ENCODE measurements around the gene CHEK1.

Gene CHEK1

DNA sequence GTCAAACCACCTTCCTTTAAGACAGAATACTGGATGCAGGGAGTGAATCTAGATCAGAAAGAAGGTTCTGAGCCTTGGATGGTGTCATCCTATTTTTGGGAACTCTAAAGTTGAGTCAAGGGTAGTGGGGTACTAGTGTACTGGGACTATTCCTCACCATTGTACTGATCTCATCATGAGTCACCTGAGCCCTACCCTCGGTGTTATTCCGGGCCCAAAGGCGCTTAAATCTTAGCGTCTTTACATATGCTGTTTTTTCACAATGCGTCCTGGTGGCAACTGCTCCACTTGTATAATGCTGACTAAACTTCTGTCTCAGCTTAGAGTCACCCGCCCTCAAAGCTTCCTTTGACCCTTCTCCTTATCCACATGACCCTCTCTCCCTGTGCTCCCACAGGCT is 95.8 kb downstream of the CHEK1 start:
- TF ChIP-seq, protein P1, sequence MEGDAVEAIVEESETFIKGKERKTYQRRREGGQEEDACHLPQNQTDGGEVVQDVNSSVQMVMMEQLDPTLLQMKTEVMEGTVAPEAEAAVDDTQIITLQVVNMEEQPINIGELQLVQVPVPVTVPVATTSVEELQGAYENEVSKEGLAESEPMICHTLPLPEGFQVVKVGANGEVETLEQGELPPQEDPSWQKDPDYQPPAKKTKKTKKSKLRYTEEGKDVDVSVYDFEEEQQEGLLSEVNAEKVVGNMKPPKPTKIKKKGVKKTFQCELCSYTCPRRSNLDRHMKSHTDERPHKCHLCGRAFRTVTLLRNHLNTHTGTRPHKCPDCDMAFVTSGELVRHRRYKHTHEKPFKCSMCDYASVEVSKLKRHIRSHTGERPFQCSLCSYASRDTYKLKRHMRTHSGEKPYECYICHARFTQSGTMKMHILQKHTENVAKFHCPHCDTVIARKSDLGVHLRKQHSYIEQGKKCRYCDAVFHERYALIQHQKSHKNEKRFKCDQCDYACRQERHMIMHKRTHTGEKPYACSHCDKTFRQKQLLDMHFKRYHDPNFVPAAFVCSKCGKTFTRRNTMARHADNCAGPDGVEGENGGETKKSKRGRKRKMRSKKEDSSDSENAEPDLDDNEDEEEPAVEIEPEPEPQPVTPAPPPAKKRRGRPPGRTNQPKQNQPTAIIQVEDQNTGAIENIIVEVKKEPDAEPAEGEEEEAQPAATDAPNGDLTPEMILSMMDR (conservative IDR thresholded peaks at IDR 0.05; ENCODE audit: low read length) = no peak
- H3K4me3 ChIP-seq (ENCODE audit: low read length) = no peak overlapping the region
- no peak for DNase-seq (ENCODE audit: low read depth)

DNA sequence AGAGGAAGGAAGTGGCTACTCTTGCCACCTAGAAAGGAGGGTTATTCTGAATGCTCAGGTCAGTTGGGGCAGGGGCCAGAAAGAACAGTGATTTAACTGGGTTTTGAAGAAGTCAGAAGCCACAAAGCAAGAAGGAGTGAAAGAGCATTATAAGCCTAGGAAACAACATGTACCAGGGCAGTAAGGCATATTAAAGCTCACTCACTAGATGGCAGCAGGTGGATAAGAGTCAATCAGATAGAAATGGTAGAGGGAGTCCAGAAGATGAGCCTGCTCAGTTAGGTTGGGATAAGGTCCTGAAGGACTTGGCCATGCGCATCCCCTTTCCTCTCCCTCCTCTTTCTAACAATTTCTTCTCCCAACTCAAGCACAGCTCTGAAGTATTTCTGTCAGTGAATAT is 99.2 kb downstream of the CHEK1 start:
- TF ChIP-seq, protein P1 (conservative IDR thresholded peaks at IDR 0.05; ENCODE audit: low read length) = peak; percentile 47
- no peak overlapping the region for H3K4me3 ChIP-seq (ENCODE audit: low read length)
- peak; percentile 24 for DNase-seq (ENCODE audit: low read depth)

Measured in AG10803 (cell line).